Measurements from ENCODE around the gene XPO6.
"Not testable (repeated sequence)": the region's sequence is repeated elsewhere in the genome, so short reads cannot be mapped to it uniquely, and the experiment has no call there.

XPO6 gene

GRCh38 chr16:28211758-28212531 is at the start of gene XPO6:
Gene XPO6, minus strand, starts transcription at chr16:28211965. Its CDS starts 597 bp downstream, at chr16:28211368.
- DNase-seq (ENCODE audit: low read depth): peak; percentile 84

GRCh38 chr16:28260193-28260592 is 48.4 kb upstream of the XPO6 start:
- DNase-seq (ENCODE audit: low read depth): peak; percentile 3

GRCh38 chr16:28259781-28260150 is 48.0 kb upstream of the XPO6 start:
- no peak for DNase-seq (ENCODE audit: low read depth)

- no peak for DNase-seq (ENCODE audit: low read depth)
Measured at GRCh38 chr16:28259091-28259780, 47.5 kb upstream of the XPO6 start.

- peak; percentile 3 for DNase-seq (ENCODE audit: low read depth)
Measured at GRCh38 chr16:28258567-28258966, 46.8 kb upstream of the XPO6 start.

- DNase-seq (ENCODE audit: low read depth): no peak
Measured at GRCh38 chr16:28257256-28257655, 45.5 kb upstream of the XPO6 start.

GRCh38 chr16:28255838-28256237 is 44.1 kb upstream of the XPO6 start:
- DNase-seq (ENCODE audit: low read depth): no peak

- no peak for DNase-seq (ENCODE audit: low read depth)
Measured at GRCh38 chr16:28254158-28254557, 42.4 kb upstream of the XPO6 start.

GRCh38 chr16:28250999-28251398 is 39.2 kb upstream of the XPO6 start:
- DNase-seq (ENCODE audit: low read depth): no peak

- not testable (repeated sequence) for DNase-seq (ENCODE audit: low read depth)
Measured at GRCh38 chr16:28249483-28249882, 37.7 kb upstream of the XPO6 start.

- no peak for DNase-seq (ENCODE audit: low read depth)
Measured at GRCh38 chr16:28241924-28242323, 30.2 kb upstream of the XPO6 start.

GRCh38 chr16:28237754-28238357 is 26.1 kb upstream of the XPO6 start:
- no peak for DNase-seq (ENCODE audit: low read depth)

GRCh38 chr16:28231763-28232162 is 20.0 kb upstream of the XPO6 start:
- no peak for DNase-seq (ENCODE audit: low read depth)

GRCh38 chr16:28223909-28224308 is 12.1 kb upstream of the XPO6 start:
- DNase-seq (ENCODE audit: low read depth): not testable (repeated sequence)

GRCh38 chr16:28219777-28220176 is 8.0 kb upstream of the XPO6 start:
- not testable (repeated sequence) for DNase-seq (ENCODE audit: low read depth)

- DNase-seq (ENCODE audit: low read depth): no peak
Measured at GRCh38 chr16:28219282-28219681, 7.5 kb upstream of the XPO6 start.

- DNase-seq (ENCODE audit: low read depth): peak; percentile 70
Measured at GRCh38 chr16:28218109-28218508, 6.3 kb upstream of the XPO6 start.

GRCh38 chr16:28217326-28217725 is 5.6 kb upstream of the XPO6 start:
- DNase-seq (ENCODE audit: low read depth): no peak

- DNase-seq (ENCODE audit: low read depth): no peak
Measured at GRCh38 chr16:28213396-28213795, 1.6 kb upstream of the XPO6 start.

GRCh38 chr16:28212532-28212873 is 738 bp upstream of the XPO6 start:
- DNase-seq (ENCODE audit: low read depth): peak; percentile 30

- peak; percentile 55 for DNase-seq (ENCODE audit: low read depth)
Measured at GRCh38 chr16:28210979-28211588, 681 bp downstream of the XPO6 start.

GRCh38 chr16:28210264-28210663 is 1.5 kb downstream of the XPO6 start:
- no peak for DNase-seq (ENCODE audit: low read depth)

GRCh38 chr16:28208824-28209223 is 2.9 kb downstream of the XPO6 start:
- DNase-seq (ENCODE audit: low read depth): no peak
